ENCODE data around the gene KLHL2.

- TF ChIP-seq CTCF (conservative IDR thresholded peaks at IDR 0.05; ENCODE audit: low read depth, low read length) = no peak
- no peak for TF ChIP-seq EZH2 (IDR thresholded peaks at IDR 0.05; ENCODE audit: borderline replicate concordance, low read depth, low read length, poor library complexity, severe bottlenecking)
Measured at GRCh38 chr4:165368567-165368966, 161.2 kb downstream of the KLHL2 start.
